Inflammatory macrophage treated with lipopolysaccharide for 4 hours (primary cell): ENCODE measurements around the gene BCAM.

Source experiments
- DNase-seq: peaks from one replicate; pipeline ENCODE4 v3.0.0-alpha.2; 2020

Gene BCAM

GRCh38 chr19:44794610-44795009, 14.3 kb upstream of the BCAM start:
- no peak for DNase-seq

GRCh38 chr19:44795398-44795987, 13.4 kb upstream of the BCAM start:
- no peak for DNase-seq

GRCh38 chr19:44796701-44797115, 12.2 kb upstream of the BCAM start:
- no peak for DNase-seq

GRCh38 chr19:44799627-44800346, 9.1 kb upstream of the BCAM start:
- DNase-seq = no peak

GRCh38 chr19:44800461-44800860, 8.4 kb upstream of the BCAM start:
- DNase-seq = peak; percentile 85

- DNase-seq = no peak
Measured at GRCh38 chr19:44803442-44804428, 5.2 kb upstream of the BCAM start.

GRCh38 chr19:44806291-44806690, 2.6 kb upstream of the BCAM start:
- DNase-seq = no peak

GRCh38 chr19:44807162-44807561, 1.7 kb upstream of the BCAM start:
- no peak for DNase-seq

- DNase-seq = peak; percentile 16
Measured at GRCh38 chr19:44807652-44808462, 1.0 kb upstream of the BCAM start.

- no peak for DNase-seq
Measured at GRCh38 chr19:44809577-44810233, 802 bp downstream of the BCAM start.

GRCh38 chr19:44810234-44811121, 1.6 kb downstream of the BCAM start:
- no peak for DNase-seq

GRCh38 chr19:44811122-44811419, 2.2 kb downstream of the BCAM start:
- no peak for DNase-seq

GRCh38 chr19:44812142-44812718, 3.3 kb downstream of the BCAM start:
- DNase-seq = no peak

GRCh38 chr19:44813070-44813840, 4.4 kb downstream of the BCAM start:
- no peak for DNase-seq

GRCh38 chr19:44813841-44814470, 5.1 kb downstream of the BCAM start:
- DNase-seq = no peak

- DNase-seq = no peak
Measured at GRCh38 chr19:44814517-44814916, 5.6 kb downstream of the BCAM start.

GRCh38 chr19:44816301-44816700, 7.4 kb downstream of the BCAM start:
- DNase-seq = no peak

- no peak for DNase-seq
Measured at GRCh38 chr19:44817725-44818465, 9.0 kb downstream of the BCAM start.
